Measurements from ENCODE around the gene CECR2.

CECR2 gene

DNA sequence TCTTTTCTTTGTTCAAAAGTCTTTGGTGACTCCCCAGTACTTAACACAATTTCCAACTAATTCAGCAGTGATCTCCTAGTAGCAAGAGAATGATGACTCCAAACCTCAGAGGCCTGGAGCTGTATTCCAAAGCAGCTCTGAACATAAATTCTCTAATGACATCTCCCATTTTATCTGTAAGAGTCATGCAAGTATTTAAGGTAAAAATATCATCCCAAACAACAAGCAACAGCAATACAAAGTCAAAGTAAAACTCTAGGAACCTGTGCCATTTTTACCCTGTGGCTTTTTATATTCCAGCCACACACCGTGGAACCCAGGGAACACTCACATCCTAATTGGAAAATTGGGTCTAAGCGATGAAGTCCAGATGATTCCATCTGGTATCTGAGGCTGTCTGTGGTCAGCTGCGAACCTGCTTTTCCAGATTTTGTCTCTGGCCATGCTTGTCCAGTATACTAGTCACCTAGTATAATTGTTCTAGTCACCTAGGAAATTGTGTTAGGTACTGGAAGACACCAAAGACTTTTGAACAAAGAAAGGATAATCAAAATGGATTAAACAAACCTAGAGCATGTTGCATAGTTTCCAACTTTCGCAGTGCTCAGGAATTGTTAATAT is 101.7 kb downstream of the CECR2 start:
- no peaks in the 10 kb centered on the region for H3K4me1 ChIP-seq (ENCODE audit: control insufficient read depth in 1 of 2, insufficient read depth in 2 of 2, low read length in 2 of 2)
- no peaks in the 10 kb centered on the region for H3K9me3 ChIP-seq (ENCODE audit: control insufficient read depth in 1 of 2, low read length in 2 of 2)
- H3K27ac ChIP-seq (ENCODE audit: low read length), result no peak overlapping the region
- H3K4me3 ChIP-seq (ENCODE audit: low read depth in 1 of 2, low read length in 2 of 2), result no peak overlapping the region
- no peaks in the 10 kb centered on the region for H3K36me3 ChIP-seq (ENCODE audit: control insufficient read depth in 1 of 2, insufficient read depth in 2 of 2, low read length in 2 of 2)
- H3K27me3 ChIP-seq (ENCODE audit: low read depth, low read length), result no peaks in the 10 kb centered on the region

GRCh38 chr22:17471886-17472535 is 102.8 kb downstream of the CECR2 start:
- Histone ChIP-seq H3K4me1 (ENCODE audit: control insufficient read depth in 1 of 2, insufficient read depth in 2 of 2, low read length in 2 of 2) (no peaks in the 10 kb centered on the region), H3K27ac (ENCODE audit: low read length) (no peak overlapping the region), H3K27me3 (ENCODE audit: low read depth, low read length) (no peaks in the 10 kb centered on the region), H3K9me3 (ENCODE audit: control insufficient read depth in 1 of 2, low read length in 2 of 2) (no peaks in the 10 kb centered on the region), H3K4me3 (ENCODE audit: low read depth in 1 of 2, low read length in 2 of 2) (no peak overlapping the region), H3K36me3 (ENCODE audit: control insufficient read depth in 1 of 2, insufficient read depth in 2 of 2, low read length in 2 of 2) (no peaks in the 10 kb centered on the region)

DNA sequence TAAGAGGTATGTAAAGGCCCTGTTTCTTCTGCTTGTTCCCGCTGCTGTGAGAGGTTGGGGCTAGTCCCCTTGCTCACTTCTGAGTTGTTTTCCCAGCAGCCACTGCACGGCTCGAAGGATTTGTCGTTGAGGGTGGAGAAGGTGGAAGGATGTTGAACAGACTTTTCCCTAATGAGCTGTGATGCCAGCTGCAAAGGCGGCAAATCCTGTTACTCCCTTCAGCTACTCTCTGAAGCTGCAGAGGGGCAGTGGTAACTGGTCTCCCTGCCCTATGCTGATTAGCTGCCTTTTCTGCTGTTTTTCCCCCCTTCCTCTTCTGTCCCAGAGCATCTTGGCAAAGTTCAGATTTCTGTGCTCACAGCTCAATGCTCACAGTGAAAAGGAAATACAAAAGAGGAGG is 103.7 kb downstream of the CECR2 start:
- no peaks in the 10 kb centered on the region for H3K27me3 ChIP-seq (ENCODE audit: low read depth, low read length)
- no peaks in the 10 kb centered on the region for H3K9me3 ChIP-seq (ENCODE audit: control insufficient read depth in 1 of 2, low read length in 2 of 2)
- no peak overlapping the region for H3K4me3 ChIP-seq (ENCODE audit: low read depth in 1 of 2, low read length in 2 of 2)
- no peaks in the 10 kb centered on the region for H3K4me1 ChIP-seq (ENCODE audit: control insufficient read depth in 1 of 2, insufficient read depth in 2 of 2, low read length in 2 of 2)
- H3K36me3 ChIP-seq (ENCODE audit: control insufficient read depth in 1 of 2, insufficient read depth in 2 of 2, low read length in 2 of 2), result no peaks in the 10 kb centered on the region
- H3K27ac ChIP-seq (ENCODE audit: low read length), result no peak overlapping the region

DNA sequence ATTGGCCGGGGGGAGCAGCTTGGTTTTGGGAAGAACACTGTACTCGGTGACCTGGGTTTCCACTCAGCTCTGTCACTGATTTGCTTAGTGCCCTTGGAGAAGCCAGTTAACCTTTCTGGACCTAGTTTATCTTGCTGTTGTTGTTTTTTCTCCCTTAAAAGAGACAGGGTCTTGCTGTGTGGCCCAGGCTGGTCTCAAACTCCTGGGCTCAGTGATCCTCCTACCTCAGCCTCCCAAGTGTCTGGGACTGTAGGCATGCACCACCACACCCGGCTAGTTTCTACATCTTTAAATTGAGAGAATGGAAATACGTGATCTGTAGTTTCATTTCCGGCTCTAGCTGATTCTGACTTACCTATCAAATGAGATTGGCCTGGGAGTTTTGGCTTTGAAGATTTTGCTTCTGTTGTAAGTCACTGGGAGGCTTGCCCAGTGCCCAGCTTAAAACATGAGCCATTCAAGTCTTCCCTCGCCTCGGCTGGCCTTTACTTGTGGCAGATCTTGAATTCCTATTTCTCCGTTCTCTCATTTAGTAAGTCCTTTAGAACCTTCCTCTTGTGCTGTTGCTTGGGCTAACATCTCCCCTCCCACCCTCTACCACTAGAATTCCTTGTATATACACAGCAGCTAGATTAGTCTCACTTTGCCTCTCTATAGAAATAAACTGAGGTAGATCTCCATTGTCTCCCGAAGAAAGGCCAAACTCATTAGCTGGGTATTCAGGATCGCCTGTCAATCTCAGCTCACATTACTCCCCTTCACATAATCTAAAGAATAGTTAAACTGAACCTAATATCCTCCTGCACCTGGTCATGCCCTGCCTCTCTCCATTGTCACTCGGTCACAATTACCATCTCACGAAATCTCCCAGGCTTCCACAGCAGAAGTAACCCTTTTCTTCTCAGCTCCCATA is 106.3 kb downstream of the CECR2 start:
- no peaks in the 10 kb centered on the region for H3K9me3 ChIP-seq (ENCODE audit: control insufficient read depth in 1 of 2, low read length in 2 of 2)
- peaks cover 0 to 4% of the 10 kb centered on the region in 2 donors for H3K4me1 ChIP-seq (ENCODE audit: control insufficient read depth in 1 of 2, insufficient read depth in 2 of 2, low read length in 2 of 2)
- no peak overlapping the region for H3K27ac ChIP-seq (ENCODE audit: low read length)
- H3K27me3 ChIP-seq (ENCODE audit: low read depth, low read length), result no peaks in the 10 kb centered on the region
- no peaks in the 10 kb centered on the region for H3K36me3 ChIP-seq (ENCODE audit: control insufficient read depth in 1 of 2, insufficient read depth in 2 of 2, low read length in 2 of 2)
- no peak overlapping the region for H3K4me3 ChIP-seq (ENCODE audit: low read depth in 1 of 2, low read length in 2 of 2)

DNA sequence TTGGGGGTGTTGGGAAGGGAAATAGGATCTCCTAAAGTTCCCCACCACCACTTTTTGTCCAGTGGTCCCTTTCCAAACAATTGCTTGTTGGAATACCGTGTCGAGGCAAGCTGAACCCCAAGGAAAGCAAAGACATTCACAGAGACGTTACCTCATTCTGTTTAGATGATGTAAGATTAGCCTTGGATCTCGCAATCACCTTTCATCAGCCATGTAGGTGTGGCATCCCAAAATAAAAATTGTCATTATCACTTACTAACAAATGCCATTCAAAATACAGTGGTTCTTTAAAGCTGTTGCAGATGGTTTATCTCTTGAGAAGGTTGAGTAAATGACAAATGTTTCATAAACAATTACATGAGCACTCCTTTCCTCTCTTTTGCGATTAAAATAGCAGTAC is 107.6 kb downstream of the CECR2 start:
- H3K27me3 ChIP-seq (ENCODE audit: low read depth, low read length), result no peaks in the 10 kb centered on the region
- H3K27ac ChIP-seq (ENCODE audit: low read length), result no peak overlapping the region
- H3K36me3 ChIP-seq (ENCODE audit: control insufficient read depth in 1 of 2, insufficient read depth in 2 of 2, low read length in 2 of 2), result no peaks in the 10 kb centered on the region
- H3K4me3 ChIP-seq (ENCODE audit: low read depth in 1 of 2, low read length in 2 of 2), result peak overlapping the region in 1 of 2 donors; percentile 18
- H3K4me1 ChIP-seq (ENCODE audit: control insufficient read depth in 1 of 2, insufficient read depth in 2 of 2, low read length in 2 of 2), result peaks cover 0 to 4% of the 10 kb centered on the region in 2 donors
- no peaks in the 10 kb centered on the region for H3K9me3 ChIP-seq (ENCODE audit: control insufficient read depth in 1 of 2, low read length in 2 of 2)

- Histone ChIP-seq H3K4me3 (ENCODE audit: low read depth in 1 of 2, low read length in 2 of 2) (peak overlapping the region in 1 of 2 donors; percentile 18), H3K4me1 (ENCODE audit: control insufficient read depth in 1 of 2, insufficient read depth in 2 of 2, low read length in 2 of 2) (peaks cover 0 to 4% of the 10 kb centered on the region in 2 donors), H3K27me3 (ENCODE audit: low read depth, low read length) (no peaks in the 10 kb centered on the region), H3K36me3 (ENCODE audit: control insufficient read depth in 1 of 2, insufficient read depth in 2 of 2, low read length in 2 of 2) (no peaks in the 10 kb centered on the region), H3K9me3 (ENCODE audit: control insufficient read depth in 1 of 2, low read length in 2 of 2) (no peaks in the 10 kb centered on the region), H3K27ac (ENCODE audit: low read length) (no peak overlapping the region)
These were observed 108.2 kb downstream of the CECR2 start for GRCh38 chr22:17477391-17477833.

GRCh38 chr22:17479135-17479534 is 109.9 kb downstream of the CECR2 start:
- Histone ChIP-seq H3K4me3 (ENCODE audit: low read depth in 1 of 2, low read length in 2 of 2) (no peak overlapping the region), H3K36me3 (ENCODE audit: control insufficient read depth in 1 of 2, insufficient read depth in 2 of 2, low read length in 2 of 2) (no peaks in the 10 kb centered on the region), H3K9me3 (ENCODE audit: control insufficient read depth in 1 of 2, low read length in 2 of 2) (no peaks in the 10 kb centered on the region)

DNA sequence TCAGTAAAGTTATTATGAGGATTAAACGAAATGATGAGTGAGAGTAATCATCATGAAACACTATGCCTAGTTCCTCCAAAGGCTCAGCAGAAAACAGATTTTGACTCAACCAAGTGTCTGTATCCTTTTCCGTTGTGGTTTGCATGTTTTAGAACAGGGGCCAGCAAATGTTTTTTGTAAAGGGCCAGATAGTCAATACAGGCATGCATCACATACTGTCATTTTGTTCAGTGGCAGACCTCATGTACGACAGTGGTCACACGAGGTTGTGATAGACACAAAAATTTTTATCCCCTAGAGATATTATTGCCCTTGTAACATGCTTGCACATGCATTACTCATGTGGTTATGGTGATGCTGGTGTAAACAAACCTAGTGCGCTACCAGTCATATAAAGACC is 112.2 kb downstream of the CECR2 start:
- Histone ChIP-seq H3K9me3 (ENCODE audit: control insufficient read depth in 1 of 2, low read length in 2 of 2) (no peaks in the 10 kb centered on the region), H3K27me3 (ENCODE audit: low read depth, low read length) (no peaks in the 10 kb centered on the region), H3K4me1 (ENCODE audit: control insufficient read depth in 1 of 2, insufficient read depth in 2 of 2, low read length in 2 of 2) (peaks cover 0 to 8% of the 10 kb centered on the region in 2 donors)

More at GRCh38 chr22:17479135-17479534, 109.9 kb downstream of the CECR2 start:
- Histone ChIP-seq H3K4me1 (ENCODE audit: control insufficient read depth in 1 of 2, insufficient read depth in 2 of 2, low read length in 2 of 2) (peaks cover 0 to 7% of the 10 kb centered on the region in 2 donors), H3K27me3 (ENCODE audit: low read depth, low read length) (no peaks in the 10 kb centered on the region), H3K27ac (ENCODE audit: low read length) (no peak overlapping the region)

GRCh38 chr22:17483688-17484372 is 114.6 kb downstream of the CECR2 start:
- Histone ChIP-seq H3K36me3 (ENCODE audit: control insufficient read depth in 1 of 2, insufficient read depth in 2 of 2, low read length in 2 of 2) (no peaks in the 10 kb centered on the region), H3K4me1 (ENCODE audit: control insufficient read depth in 1 of 2, insufficient read depth in 2 of 2, low read length in 2 of 2) (peaks cover 0 to 8% of the 10 kb centered on the region in 2 donors), H3K27me3 (ENCODE audit: low read depth, low read length) (no peaks in the 10 kb centered on the region), H3K4me3 (ENCODE audit: low read depth in 1 of 2, low read length in 2 of 2) (no peak overlapping the region), H3K27ac (ENCODE audit: low read length) (no peak overlapping the region), H3K9me3 (ENCODE audit: control insufficient read depth in 1 of 2, low read length in 2 of 2) (no peaks in the 10 kb centered on the region)

More for the DNA sequence above, 112.2 kb downstream of the CECR2 start:
- no peak overlapping the region for H3K27ac ChIP-seq (ENCODE audit: low read length)
- no peak overlapping the region for H3K4me3 ChIP-seq (ENCODE audit: low read depth in 1 of 2, low read length in 2 of 2)
- no peaks in the 10 kb centered on the region for H3K36me3 ChIP-seq (ENCODE audit: control insufficient read depth in 1 of 2, insufficient read depth in 2 of 2, low read length in 2 of 2)

DNA sequence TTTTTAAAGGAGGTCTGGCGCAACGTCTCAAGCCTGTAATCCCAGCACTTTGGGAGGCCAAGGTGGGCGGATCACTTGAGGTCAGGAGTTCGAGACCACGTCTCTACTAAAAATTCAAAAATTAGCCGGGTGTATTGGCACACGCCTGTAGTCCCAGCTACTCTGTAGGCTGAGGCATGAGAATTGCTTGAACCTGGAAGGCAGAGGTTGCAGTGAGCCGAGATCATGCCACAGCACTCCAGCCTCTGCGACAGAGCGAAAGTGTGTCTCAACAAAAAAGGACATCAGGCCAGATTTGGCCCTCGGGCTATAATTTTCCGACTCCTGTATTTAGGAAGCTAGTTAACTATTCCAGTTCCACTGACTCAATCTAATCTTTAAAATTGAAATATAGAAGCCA is 115.3 kb downstream of the CECR2 start:
- Histone ChIP-seq H3K36me3 (ENCODE audit: control insufficient read depth in 1 of 2, insufficient read depth in 2 of 2, low read length in 2 of 2) (no peaks in the 10 kb centered on the region), H3K9me3 (ENCODE audit: control insufficient read depth in 1 of 2, low read length in 2 of 2) (no peaks in the 10 kb centered on the region), H3K27me3 (ENCODE audit: low read depth, low read length) (no peaks in the 10 kb centered on the region), H3K27ac (ENCODE audit: low read length) (no peak overlapping the region), H3K4me3 (ENCODE audit: low read depth in 1 of 2, low read length in 2 of 2) (no peak overlapping the region), H3K4me1 (ENCODE audit: control insufficient read depth in 1 of 2, insufficient read depth in 2 of 2, low read length in 2 of 2) (peaks cover 0 to 5% of the 10 kb centered on the region in 2 donors)

DNA sequence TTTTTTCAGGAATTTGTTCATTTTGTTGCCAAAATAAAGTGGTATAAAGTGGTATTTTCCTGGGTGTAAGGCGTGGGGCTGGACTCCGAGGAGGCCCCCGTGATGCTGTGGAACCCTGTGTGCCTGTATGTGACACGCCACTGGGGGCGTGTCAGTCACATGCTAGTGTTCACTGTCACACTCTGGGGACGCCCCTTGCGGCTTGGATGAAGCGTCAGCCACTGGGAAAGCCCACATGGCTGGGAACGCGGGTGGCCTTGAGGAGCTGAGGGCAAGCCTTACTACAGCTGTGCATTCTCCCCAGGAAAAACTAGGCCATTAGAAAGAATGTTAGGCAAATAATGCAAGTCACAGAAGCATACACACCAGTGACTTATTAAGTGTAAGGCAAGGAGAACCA is 117.1 kb downstream of the CECR2 start:
- peaks cover 0 to 4% of the 10 kb centered on the region in 2 donors for H3K4me1 ChIP-seq (ENCODE audit: control insufficient read depth in 1 of 2, insufficient read depth in 2 of 2, low read length in 2 of 2)
- no peaks in the 10 kb centered on the region for H3K36me3 ChIP-seq (ENCODE audit: control insufficient read depth in 1 of 2, insufficient read depth in 2 of 2, low read length in 2 of 2)
- H3K27ac ChIP-seq (ENCODE audit: low read length), result no peak overlapping the region
- no peaks in the 10 kb centered on the region for H3K9me3 ChIP-seq (ENCODE audit: control insufficient read depth in 1 of 2, low read length in 2 of 2)
- no peaks in the 10 kb centered on the region for H3K27me3 ChIP-seq (ENCODE audit: low read depth, low read length)
- no peak overlapping the region for H3K4me3 ChIP-seq (ENCODE audit: low read depth in 1 of 2, low read length in 2 of 2)

Measured in muscle layer of duodenum (tissue), 2 donors.